Activated T-cell treated with anti-CD3 and anti-CD28 coated beads for 48 hours (primary cell): Measurements from ENCODE around the gene PACS1.
"Not testable (repeated sequence)": the region's sequence is repeated elsewhere in the genome, so short reads cannot be mapped to it uniquely, and the experiment has no call there.

Experiments used
- DNase-seq: peaks from one replicate; pipeline ENCODE4 v3.0.0-alpha.2; 2020; ENCODE audit warnings: low read depth

Gene PACS1

DNA sequence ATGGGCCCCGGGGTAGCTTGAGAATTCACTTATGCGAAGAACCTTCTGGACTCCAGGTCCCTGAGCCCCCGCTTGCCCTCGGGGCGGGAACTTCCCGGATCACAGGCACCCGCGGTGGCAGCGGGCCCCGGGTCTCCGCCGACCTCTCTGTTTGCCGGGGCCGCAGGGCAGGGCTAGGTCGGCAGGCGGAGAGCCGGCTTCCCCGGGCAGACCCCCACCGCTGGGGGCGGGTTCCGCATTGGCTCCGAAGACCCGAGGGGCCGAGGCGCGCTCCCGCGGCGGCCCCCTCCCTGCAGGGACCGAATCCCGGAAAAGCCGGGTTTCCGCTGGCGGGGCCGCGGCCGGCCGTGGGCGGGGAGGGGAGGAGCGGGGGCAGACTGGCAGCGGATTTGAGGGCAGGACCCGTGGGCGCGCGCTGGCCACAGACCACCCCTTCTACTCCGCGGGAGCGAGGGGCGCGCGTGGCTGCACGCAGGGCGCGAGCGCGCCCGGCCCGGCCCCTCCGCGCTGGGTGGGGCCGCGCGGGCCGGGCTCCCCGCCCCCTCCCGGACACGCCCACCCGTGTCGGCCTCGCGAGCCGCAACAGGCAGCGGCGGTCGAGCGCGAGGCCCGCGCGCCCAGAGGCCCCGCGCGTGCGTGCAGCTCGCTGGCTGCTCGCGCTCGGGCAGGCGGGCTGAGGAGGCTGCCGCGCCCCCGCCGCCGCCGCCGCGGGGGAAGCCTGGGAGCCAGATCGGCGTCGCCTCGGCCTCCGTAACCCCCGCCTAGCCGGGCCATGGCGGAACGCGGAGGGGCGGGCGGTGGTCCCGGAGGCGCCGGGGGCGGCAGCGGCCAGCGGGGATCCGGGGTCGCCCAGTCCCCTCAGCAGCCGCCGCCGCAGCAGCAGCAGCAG lies at the start of gene PACS1:
Gene PACS1 (plus strand): TSS at position 558 of the 889 bp plus-strand sequence. CDS start 215 bp downstream, at position 773.
- DNase-seq = peak; percentile 72

DNA sequence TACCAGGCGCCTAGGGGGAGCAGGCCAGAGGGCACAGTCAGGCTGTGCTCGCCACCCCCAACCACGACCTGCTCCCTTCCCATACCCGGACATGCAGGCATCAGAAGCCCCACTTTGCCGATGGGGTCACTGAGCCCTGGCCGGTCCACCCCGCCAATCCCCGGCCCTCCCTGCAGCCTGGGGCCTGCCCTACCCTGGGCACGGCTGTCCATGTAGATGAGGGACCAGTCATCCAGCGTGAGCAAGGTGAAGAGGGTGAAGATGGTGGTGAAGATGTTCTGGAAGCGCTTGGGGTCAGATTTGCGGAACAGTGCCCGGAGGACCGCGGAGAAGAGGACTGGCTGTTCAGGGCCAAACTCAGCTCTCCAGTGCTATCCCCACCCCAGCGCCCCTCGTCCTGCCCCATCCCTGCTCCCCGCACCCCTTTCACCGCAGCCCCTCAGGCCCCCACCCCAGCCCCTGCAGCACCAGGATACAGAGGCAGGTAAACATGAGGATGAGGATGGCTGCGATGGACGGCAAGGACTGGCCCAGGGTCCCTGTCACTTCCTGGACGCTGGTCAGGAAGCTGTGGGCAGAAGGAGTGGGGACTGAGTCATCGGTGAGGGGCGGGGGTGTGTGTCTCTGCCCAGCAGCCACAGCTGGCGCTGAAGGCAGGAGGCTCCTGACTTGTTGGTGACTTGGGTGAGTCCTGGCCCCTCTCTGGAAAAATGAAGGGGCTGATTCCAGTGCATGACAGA lies 49.3 kb upstream of the PACS1 start:
- DNase-seq = no peak

DNA sequence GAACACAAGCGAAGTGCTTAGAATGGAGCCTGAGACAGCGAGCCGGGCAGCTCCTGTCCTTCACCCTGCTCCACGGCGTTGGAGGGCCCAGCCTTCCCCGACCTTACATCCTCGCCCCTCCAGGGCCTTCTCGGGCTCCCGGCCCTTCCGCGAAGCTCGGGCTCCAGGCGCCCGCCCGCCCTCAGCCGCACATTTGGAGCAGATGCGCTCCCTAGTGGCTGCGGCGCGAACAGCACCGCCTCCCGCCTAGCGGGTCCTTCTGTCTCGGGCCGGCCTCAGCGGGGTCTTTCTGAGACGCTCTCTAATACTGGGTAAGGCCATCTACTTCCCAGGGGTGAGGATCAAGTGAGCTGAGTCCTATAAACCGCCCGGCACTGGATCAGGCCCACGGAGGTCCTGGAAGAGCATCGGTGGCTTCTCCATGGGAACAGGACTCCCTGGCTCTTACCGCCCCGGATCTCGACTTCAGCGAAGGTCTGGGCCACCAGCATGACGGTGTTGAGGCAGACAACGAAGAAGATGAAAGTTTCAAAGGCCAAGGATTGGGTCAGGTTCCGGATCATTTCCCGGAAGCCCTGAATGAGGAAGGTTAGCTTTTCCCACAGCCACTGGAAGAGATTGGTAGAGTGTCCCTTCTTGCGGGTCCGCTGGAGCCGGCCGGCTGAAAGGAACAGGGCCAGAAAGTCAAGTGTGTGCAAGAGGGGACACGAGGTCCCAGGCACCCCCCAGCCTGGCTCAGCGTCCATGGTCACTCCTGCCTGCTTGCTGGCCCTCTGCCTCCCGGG lies 47.5 kb upstream of the PACS1 start:
- DNase-seq = peak; percentile 80

DNA sequence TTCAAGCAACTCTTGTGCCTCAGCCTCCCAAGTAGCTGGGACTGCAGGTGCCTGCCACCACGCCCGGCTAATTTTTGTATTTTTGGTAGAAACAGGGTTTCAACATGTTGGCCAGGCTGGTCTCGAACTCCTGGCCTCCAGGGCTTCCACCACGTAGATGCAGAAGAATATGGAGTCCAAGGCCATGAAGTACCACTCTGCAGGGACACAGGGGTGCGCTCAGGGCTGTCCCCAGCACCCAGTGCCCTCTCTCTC lies 47.0 kb upstream of the PACS1 start:
- not testable (repeated sequence) for DNase-seq

DNA sequence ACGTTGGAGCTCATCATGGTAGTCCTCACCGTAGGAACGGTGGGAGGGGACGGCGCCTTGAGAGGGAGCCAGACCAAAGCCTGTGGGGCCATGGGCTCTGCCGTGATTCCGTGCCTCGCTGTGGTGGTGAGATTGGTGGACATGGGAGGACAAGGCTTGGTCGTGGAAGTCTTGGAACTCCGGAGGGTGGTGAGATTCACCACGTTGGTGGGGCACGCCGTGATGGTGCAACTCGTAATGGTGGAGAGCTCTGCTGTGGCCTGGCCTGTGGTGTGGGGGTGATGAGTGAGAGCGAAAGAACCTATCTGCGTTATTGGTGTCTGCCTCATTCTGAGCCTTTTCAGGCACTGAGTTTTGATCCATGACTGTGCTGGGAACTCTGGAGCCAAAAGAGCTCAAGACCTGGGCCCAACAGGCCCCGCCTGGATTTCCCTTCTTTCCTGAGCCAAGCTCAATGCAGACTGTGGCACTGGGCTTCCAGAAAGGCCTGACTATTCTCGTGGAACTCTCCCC lies 44.0 kb upstream of the PACS1 start, which contains the start of gene CATSPER1:
Gene CATSPER1 (minus strand): TSS at position 463 of the 513 bp plus-strand sequence. CDS start 100 bp downstream, at position 363.
- DNase-seq = no peak

DNA sequence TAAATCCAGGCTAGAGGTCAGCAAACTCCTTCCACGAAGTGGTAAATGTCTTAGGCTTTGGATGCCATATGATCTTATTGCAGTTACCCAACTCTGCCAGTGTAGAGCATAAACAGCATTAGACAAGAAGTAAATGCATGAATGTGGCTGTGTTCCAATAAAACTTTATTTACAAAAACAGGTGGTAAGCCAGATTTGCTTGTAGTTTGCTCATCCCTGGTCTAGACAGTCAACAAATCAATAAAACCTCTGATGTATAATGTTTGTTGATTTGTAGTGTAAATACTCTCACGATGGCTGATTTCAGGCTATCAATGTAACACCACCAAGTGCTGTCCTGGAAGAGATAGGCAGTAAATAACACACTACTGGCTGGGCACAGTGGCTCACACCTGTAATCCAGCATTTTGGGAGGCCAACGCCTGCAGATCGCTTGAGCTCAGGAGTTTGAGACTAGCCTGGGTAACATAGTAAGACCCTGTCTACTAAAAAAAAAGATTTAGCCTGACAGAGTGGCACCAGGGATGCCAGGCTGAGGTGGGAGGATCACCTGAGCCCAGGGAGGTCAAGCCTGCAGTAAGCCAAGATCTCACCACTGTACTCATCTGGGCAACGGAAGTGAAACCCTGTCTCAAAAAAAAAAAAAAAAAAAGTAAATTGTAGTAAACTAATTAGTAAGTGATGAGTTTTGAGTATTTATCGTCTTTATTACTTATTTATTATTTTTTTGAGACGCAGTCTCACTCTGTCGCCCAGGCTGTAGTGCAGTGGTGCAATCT lies 36.9 kb upstream of the PACS1 start:
- DNase-seq = no peak

DNA sequence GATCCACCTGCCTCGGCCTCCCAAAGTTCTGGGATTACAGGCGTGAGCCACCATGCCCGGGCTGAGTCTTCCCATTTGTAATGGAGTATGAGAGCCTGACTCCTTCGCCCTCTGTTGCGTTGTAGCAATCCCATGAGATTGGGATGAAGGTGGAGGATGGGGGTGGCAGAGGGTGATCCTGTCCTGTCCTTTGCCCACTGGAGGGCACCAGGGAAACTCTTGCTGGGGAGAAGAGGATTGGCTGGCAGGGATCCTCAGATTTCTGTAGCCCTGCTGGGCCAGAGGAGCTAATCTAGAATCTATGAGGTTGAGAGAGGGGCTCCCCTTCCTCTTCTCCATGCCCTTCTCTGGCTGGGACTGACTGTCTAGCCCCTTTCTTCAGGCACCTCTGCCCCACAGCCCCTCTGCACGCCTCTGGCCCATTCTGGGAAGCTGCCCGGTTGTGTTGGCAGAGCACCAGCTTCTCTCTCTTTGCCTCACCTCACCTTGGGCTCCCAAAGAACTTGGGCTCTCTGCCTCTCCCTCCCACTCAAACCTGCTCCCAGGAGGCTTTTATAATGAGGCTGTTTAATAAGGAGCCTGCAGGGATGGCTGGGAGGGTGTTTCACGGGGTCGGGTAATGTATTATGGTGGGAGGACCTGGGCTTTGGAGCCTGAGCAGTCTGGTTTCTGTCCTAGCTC lies 34.3 kb upstream of the PACS1 start:
- DNase-seq = no peak

DNA sequence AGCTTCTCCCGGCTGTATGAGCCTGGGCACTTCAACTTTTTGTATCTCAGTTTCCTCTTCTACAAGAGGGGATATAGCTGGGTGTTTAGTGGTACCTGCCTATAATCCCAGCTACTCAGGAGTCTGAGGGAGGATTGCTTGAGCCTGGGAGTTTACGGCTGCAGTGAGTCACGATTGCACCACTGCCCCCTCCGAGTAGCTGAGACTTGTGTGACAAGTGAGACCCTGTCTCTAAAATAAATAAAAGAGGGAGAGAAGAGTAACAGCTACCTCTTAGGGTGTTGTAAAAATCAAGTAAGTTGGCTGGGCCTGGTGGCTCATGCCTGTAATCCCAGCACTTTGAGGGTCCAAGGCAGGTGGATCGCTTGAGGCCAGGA lies 33.8 kb upstream of the PACS1 start:
- DNase-seq = no peak

DNA sequence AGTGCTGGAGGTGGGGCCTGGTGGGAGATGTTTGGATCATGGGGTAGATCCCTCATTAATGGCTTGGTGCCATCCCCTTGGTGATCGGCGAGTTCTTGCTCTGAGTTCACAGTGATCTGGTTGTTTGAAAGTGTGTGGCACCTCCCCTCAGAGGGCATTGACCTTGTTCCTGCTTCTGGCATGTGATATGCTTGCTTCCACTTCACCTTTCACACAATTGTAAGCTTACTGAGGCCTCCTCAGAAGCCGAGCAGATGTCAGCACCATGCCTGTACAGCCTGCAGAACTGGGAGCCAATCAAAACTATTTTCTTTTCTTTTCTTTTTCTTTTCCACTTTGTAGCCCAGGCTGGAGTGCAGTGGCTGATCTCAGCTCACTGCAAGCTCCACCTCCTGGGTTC lies 32.7 kb upstream of the PACS1 start:
- no peak for DNase-seq

DNA sequence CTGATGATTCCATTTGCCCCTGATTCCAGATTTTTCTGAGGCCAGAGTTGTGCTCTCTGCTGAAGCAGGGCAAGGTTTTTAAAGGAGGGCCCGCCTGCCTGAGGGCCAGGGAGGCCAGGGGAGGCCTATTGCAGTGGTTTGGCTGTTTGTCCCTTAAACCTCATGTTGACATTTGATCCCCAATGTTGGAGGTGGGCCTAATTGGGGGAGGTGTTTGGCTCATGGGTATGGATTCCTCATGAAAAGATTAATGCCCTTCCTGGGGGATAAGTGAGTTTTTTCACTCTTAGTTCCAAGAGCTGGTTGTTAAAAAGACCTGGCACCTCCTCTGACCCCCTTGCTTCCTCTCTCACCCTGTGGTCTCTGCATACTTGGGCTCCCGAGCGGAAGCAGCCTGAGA lies 30.3 kb upstream of the PACS1 start:
- no peak for DNase-seq

DNA sequence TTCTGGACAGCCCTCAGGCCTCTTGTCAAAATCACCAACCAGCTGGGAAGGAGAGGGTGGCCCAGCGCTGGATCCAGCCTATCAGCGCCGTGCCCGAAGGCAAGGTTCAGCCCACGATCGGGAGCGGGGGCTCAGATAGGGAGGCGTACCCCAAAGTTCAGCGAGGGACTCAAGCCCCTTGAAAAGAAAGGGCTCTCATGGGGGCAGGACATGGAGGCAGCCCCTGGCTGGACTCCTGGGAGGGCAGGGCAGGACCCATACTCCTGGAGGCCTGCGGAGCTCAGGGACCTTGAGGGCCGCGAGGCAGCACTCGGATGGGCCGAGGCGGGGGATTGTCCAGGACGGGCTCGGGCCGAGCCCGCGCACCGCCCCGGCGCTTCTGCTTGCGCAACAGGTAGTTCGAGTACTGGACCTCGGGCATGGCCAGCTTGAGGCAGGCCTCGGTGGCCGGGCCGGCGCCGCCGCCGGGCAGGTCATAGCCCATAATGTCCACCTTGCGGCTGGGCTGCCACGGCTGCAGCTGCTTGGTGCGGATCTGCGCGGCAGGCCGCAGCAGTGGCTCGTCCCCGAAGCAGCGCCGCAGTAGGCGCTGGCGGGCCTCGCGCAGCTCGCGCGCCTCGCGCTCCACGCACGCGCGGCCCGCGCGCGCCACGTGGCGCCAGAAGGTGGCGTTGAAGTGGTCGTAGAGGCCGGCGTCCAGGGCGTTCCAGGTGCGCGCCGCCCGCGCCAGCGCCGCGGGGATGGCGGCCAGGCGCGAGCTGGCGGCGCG lies 27.7 kb upstream of the PACS1 start:
- no peak for DNase-seq

DNA sequence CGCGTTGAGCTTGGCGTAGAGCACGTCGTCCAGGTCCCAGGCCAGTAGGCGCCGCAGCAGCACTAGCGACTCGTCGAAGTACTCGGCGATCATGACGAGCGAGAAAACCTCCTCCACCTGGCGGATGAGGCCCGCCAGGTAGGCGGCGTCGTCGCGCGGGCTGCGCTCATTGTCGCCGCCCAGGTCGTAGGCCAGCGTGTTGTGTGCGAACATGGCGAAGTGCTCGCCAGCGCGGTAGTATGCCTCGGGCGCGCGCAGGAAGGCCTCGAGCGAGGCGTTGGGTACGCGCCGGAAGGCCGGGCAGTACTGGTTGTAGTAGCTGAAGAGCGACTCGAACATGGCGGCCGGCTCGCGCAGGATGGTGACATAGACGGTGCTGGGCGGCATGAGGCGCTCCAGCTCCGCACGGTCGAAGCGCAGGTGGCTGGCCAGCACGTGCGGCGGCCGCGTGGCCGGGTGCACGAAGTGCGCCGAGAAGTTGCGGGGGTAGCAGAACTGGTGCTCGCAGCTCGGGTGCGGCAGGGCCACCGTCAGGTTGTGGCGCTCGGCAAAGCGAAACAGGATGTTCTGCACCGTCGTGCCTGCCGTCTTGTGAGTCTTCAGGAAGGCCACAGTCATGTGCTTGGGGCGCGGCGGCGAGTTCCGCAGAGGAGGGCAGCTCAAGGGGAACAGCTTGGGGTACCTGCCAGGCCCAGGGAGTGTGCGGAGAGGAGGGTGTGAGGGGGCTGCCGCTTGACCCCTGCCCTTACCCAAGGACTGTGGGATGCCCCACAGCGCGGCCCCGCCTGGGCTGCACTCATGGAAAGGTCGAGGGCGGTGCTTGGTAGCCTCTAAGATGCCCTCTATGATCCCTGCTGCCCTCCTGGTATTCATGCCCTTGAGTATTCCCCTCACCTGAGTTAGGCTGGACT lies 26.8 kb upstream of the PACS1 start:
- no peak for DNase-seq

DNA sequence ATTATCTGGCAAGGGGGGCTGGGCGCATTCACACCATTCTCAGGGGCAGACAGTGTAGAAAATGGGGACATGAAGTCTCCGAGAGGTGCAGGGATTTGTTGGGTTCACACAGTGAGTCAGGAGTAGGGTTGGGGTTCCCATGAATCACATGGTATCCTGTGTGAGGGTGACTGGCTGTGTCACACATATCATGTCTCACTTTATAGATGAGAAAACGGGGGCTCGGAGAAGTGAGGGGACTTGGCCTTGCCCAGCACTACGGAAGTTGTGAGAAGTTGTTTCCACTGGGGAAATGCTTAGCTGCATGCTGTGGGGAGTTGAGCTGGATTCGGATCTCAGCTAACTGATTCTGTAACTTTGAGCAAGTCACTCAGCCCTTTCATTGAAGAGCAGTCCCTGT lies 25.3 kb upstream of the PACS1 start:
- no peak for DNase-seq

DNA sequence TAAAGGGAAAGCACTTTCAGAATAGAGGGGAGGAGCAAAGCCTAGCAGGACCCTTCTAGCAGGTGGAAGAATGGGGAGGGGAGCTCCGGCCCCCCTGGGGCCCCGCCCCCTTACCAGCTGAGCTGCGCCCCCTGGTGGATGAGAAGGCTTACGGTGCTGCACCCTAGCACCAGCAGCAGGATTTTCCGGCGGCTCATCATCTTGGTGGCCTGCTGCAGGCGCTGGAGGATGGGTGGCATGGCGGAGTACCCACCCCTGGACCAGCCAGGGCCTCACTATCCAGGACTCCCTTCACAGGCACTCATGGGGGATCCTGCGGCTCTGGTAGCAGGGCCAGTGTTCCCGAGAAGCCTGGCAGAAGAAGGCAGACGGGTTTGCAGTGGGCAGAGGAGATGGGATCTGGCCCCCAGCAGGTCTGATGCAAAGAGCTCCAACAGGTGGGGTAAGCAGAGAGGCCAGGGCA lies 24.9 kb upstream of the PACS1 start:
- DNase-seq = peak; percentile 80

DNA sequence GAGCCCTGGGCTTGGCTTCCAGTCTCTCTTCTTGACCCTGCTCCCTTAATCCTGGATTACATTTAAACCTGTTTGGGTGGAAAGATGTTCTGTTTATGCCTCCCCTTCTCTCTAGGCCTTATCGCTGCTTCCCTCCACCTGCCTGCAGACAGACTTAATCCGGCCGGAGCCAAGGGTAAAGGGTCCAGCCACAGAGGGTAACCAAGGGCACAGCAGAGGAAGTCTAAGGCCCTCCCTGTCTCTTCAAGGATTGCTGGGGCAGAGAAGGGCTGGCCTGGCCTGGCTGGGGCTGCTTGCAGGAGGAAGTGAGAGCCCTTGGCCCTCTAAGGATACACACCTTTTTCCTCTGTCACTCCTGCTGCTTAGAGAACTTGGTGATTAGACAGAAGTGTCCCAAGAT lies 23.2 kb upstream of the PACS1 start:
- DNase-seq = no peak

DNA sequence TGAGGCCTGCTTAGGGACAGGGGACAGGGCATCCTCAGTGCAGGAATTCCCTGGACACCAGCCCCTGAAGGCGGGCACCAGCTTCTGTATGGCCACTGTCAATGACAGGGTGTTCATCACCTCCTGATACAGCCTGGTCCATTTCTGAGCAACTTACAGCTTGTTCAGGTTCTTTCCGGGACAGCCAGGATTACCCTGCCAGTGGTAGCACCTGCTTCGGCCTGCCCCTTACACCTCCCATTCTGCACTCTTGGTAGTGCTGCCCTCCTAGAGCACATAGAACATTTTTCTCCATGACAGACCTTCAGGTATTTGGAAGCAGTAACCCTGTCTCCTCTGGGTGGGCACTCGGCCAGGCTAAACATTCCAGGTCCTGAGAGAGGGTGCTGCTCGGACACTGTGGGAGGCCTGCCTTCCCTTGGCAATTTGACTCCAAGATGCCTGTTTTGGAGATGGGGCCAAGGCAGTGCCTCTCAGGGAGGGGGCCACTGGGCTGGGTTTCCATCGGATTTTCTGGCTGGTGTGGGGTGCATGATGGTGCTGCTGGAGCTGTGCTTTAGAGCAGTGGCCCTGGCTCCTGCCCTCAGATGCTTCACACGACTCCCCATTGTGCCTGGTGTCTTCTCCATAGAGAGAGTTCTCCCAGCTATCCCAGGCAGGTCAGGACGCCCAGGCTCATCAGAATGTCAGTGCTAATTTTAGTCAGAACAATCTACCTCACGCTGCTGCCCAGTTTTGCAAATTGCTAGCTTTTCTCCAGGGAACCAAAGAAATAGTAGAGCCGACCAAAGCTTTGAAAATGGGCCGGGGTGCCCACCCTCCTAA lies 22.3 kb upstream of the PACS1 start:
- DNase-seq = no peak

DNA sequence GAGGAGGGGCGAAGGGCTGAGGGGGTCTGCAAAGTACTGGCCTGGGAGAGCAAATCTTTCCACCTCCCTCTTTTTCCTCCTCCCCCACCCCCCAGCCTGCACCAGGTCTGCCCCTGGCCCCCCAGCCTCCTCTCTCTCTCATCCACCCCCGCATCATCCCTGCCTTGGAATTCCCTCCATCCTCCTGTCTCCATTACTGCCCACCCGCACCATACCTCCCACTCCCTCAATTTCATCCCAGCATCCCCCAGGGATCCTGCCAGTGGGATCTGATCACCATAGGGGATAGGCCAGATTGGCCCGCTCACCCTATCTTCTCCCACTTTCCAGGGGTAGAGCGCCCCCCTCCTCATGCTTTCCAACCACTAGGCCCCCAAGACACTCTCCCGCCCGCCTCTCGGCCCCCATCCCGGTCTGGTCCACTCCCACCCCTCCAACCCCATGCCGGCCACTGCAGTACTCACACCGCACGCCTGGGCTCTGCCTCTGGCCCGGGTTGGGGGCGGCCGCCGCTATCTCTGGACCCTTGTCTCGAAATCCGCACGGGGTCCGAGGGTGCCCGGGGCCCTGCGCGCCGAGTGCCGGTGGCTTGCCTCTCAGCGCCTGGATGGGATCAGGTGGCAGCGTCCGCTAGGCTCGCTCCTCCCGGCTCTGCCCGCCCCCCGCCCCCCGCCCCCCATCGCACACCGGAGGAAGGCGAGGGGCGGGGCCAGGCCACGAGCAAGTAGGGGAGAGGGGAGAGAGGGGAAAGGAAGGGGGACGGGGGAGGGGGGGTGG lies 21.3 kb upstream of the PACS1 start, which contains the start of gene GAL3ST3:
Gene GAL3ST3 (minus strand): TSS at position 615 of the 777 bp plus-strand sequence. CDS start 3,746 bp downstream, outside the sequence.
- DNase-seq = no peak
